Bladder microvascular endothelial cell (primary cell): ENCODE results near the gene NR2C2AP. TPM values are rescaled to one million over a fixed set of nuclear protein-coding genes. Genes with fewer than 3 reads are reported as not detected.

Experiments used
- total RNA-seq: library from RNA; depleted of rRNA; stranded (reverse); fragments of >200 nt; gene quantifications from 2 replicates; pipeline ENCODE4 v1.2.3, GENCODE V29; 2014

The NR2C2AP gene, protein sequence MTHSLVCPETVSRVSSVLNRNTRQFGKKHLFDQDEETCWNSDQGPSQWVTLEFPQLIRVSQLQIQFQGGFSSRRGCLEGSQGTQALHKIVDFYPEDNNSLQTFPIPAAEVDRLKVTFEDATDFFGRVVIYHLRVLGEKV
- 11.8 and 15.3 TPM in 2 replicates for total RNA-seq

DNA sequence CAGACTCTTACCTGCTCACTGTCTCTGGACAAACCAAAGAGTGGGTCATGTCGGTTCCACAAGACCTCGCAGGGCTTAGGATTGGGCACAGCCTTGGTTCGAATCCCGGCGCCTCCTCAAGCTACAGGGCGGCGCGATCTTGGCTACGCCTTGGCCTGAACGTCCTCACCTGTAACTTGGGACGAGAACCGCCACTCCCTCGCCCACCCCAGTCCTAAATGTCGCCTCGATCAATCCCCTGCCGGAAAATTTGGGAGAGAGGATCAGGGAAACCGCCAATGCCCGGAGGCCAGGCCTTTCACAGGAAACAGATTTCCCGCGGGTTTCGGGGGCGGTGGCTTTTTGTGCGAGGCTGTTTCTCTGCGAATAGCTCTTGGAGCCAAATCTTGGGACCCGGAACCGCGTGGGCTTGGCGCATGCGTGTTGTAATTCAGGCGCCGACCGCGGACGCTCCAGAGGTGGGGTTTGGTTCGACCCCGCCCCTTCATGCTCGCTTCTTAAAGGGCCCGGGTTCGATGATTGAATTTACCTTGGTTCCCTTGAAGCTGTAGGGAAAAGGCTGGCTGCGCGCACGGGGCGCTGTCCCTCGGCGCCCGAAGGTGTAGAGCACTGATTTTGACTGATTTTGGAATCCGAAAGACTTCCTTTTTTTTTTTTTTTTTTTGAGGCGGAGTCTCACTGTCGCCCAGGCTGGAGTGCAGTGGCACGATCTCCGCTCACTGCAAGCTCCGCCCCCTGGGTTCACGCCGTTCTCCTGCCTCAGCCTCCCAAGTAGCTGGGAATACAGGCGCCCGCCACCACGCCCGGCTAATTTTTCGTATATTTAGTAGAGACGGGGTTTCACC, at the start of gene NR2C2AP:
Gene NR2C2AP (minus strand): TSS at position 403 of the 845 bp plus-strand sequence. CDS start 354 bp downstream, at position 49.

DNA sequence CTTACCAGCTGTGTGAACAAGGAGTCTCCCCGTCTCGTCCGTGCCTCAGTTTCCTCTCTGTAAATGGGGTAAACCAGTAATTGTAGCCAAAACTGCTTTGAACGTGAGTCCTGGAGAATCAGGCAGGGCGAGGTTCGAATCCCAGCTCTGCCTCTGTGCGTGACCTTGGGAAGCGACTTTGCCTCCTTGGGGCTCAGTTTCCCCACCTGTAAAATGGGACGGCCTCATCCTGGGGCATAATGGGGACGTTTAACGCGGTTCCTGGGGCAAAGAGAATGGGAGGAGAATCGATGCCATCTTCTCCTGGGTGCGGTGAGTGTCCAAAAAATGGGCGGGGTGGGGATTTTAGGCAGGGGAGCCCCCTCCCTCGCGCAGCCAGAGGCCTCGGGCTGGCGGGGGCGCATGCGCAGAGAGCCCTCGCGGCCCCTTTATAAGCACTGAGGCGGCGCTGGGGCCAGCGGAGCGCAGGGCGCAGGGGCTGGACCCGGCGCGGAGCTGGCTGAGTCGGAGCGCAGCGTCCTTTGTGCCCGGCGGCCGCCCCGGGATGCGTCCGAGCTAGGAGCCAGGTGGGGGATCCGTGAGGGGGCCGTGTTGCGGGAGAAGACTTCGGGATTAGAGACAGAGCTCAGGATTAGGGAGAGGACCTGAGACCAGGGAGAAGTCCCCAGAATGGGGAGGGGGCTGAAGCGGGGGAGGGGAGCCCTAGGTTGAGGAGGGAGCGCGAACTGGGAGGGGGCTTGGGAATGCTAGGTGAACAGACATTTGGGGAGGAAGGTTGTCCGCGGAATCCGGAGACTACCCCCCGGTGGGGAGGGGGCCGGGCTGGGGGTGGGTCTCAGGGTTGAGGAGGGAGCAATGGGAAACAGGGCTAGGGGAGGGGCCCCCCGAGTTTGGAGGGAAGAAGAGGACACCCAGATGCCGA, 8.5 kb upstream of the NR2C2AP start, which contains the start of gene NCAN:
Gene NCAN (plus strand): TSS at position 460 of the 922 bp plus-strand sequence. CDS start 4,996 bp downstream, outside the sequence.

DNA sequence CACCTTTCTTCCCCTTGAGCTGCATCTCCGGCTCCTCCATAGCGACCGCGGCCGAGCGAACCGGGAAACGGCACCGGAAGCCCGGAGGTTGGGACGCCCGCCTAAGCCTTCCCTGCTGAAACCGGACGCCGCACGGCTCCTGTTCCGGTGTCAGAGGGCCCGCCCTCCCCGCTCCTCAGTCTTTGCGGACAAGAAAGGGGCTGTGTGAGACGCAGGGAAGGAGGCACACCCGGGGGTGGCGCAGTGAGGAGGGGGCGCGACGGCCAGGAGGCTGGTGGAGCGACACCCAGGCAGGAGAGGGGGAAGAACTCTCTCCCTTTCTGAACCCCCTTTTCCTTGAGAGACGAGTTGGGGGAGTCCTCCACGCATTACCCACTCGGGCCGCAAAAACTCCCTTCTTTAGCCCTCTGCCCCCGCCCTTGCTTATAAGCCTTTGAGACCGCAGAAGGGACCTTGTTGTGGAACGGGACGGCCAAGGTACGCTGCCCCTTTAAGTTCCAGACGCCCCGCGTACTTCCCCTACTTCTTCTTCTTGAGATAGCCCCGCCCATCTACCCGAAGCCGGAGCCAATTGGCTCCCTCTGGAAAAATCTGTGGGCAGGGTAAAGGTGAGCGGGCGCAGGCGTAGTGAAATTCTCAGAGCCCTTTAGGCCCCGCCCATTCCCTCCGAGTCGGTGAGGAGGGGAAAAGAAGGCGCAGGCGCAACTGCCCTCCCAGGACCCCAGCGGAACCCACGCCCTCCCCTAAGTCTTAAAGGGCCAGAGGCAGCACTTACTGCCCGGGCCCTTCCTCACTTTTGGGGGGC, 10.9 kb downstream of the NR2C2AP start, which contains the start of the genes BORCS8 and RFXANK:
Gene BORCS8 (minus strand): TSS at position 75 of the 805 bp plus-strand sequence. CDS start 35 bp downstream, at position 40.
Gene RFXANK (plus strand): TSS at position 181 of the 805 bp plus-strand sequence. CDS start 1,689 bp downstream, outside the sequence.

DNA sequence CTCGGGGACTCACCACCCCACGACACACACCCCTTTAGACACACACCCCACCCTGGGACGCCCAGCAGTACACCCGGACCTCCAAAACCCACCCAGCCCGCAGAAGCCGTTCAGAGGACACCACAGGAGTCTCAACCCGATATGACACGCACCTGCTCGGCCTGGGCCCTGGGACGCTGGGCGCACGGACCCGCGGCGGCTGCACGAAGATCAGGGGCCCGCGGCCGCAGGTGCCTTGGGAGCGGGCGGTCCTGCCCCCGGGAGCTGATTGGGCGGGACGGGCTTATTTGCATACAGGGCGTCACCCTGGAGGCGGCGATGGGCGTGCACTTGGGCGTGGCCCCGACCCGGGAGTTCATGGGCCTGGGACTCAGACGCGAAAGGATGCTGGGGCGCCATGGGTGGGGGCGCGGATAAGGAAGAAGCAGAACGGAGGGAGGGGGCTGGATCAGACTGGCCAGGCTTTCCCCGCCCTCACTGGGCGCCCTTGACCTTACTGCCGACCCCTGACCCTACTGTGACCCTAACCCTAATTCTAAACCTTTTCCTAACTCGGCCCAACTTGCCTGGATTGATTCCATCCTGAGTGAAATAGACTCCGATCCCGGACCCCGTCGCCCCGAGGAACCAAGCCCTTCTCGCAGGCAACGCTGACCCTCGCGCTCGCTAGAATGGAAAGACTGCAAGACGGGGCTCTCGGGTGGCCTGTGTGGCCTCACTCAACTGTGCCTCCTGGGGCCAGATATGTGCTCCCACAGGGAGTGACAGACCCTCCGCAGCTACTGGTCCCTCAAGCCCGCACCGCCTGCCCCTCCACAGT, 33.0 kb downstream of the NR2C2AP start, which contains the start of gene MEF2B:
Gene MEF2B (minus strand): TSS at position 211 of the 820 bp plus-strand sequence. CDS start 19,528 bp downstream, outside the sequence.

Other genes with a start within 250 kb of the NR2C2AP start
- gene SUGP2, start 169.9 kb downstream of the NR2C2AP start, total RNA-seq, result 11.8 and 31.0 TPM in 2 replicates
- gene ARMC6, start 169.8 kb downstream of the NR2C2AP start, total RNA-seq, result 43.5 and 70.7 TPM in 2 replicates
- 2.6 and 4.8 TPM in 2 replicates for gene SLC25A42, start 139.4 kb downstream of the NR2C2AP start, total RNA-seq
- 15.5 and 24.7 TPM in 2 replicates for gene TMEM161A, start 64.9 kb downstream of the NR2C2AP start, total RNA-seq
- not detected in 2 replicates for gene MEF2B, start 33.2 kb downstream of the NR2C2AP start, total RNA-seq
- 13.4 and 15.7 TPM in 2 replicates for gene BORCS8, start 11.3 kb downstream of the NR2C2AP start, total RNA-seq
- gene RFXANK, start 11.2 kb downstream of the NR2C2AP start, total RNA-seq, result 63.9 and 72.1 TPM in 2 replicates
- not detected in 2 replicates for gene NCAN, start 8.5 kb upstream of the NR2C2AP start, total RNA-seq
- not detected in 2 replicates for gene TM6SF2, start 69.9 kb upstream of the NR2C2AP start, total RNA-seq
- 21.0 and 27.0 TPM in 2 replicates for gene SUGP1, start 117.1 kb upstream of the NR2C2AP start, total RNA-seq
- 13.8 and 48.1 TPM in 2 replicates for gene MAU2, start 117.4 kb upstream of the NR2C2AP start, total RNA-seq
- gene GATAD2A, start 202.3 kb upstream of the NR2C2AP start, total RNA-seq, result 32.9 and 70.2 TPM in 2 replicates